ENCODE measurements around the gene PLXNA4. TPM values are rescaled to one million over a fixed set of nuclear protein-coding genes. Genes with fewer than 3 reads are reported as not detected.
"Not testable (repeated sequence)": the region's sequence is repeated elsewhere in the genome, so short reads cannot be mapped to it uniquely, and the experiment has no call there.

The PLXNA4 gene
- total and polyA plus RNA-seq, 4 donors: 0.04 to 1.1 (median 0.41) TPM

- TF ChIP-seq GABPA (IDR thresholded peaks at IDR 0.05 in 1 of 2, conservative IDR thresholded peaks at IDR 0.05 in 1 of 2) (no peak), YY1 (IDR thresholded peaks at IDR 0.05) (no peak), SP1 (IDR thresholded peaks at IDR 0.05) (no peak), RAD21 (IDR thresholded peaks at IDR 0.05) (no peak), FOXA2 (IDR thresholded peaks at IDR 0.05) (no peak), EGR1 (IDR thresholded peaks at IDR 0.05; ENCODE audit: low read depth in 2 of 2) (no peak)
- TF ChIP-seq, protein P1, sequence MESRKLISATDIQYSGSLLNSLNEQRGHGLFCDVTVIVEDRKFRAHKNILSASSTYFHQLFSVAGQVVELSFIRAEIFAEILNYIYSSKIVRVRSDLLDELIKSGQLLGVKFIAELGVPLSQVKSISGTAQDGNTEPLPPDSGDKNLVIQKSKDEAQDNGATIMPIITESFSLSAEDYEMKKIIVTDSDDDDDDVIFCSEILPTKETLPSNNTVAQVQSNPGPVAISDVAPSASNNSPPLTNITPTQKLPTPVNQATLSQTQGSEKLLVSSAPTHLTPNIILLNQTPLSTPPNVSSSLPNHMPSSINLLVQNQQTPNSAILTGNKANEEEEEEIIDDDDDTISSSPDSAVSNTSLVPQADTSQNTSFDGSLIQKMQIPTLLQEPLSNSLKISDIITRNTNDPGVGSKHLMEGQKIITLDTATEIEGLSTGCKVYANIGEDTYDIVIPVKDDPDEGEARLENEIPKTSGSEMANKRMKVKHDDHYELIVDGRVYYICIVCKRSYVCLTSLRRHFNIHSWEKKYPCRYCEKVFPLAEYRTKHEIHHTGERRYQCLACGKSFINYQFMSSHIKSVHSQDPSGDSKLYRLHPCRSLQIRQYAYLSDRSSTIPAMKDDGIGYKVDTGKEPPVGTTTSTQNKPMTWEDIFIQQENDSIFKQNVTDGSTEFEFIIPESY (IDR thresholded peaks at IDR 0.05): no peak
These were observed 406.5 kb downstream of the PLXNA4 start (continued) for GRCh38 chr7:132169730-132170129.

GRCh38 chr7:132168239-132168638 is 408.0 kb downstream of the PLXNA4 start:
- no peak overlapping the region for H3K27ac ChIP-seq (ENCODE audit: low read depth in 1 of 2, low read length in 2 of 2)
- no peaks in the 10 kb centered on the region for H3K9me3 ChIP-seq (ENCODE audit: control insufficient read depth in 4 of 4, low read length in 3 of 4)
- H3K36me3 ChIP-seq (ENCODE audit: control insufficient read depth in 4 of 4, insufficient read depth in 3 of 4, low read depth in 1 of 4, low read length in 3 of 4): no peaks in the 10 kb centered on the region
- H3K27me3 ChIP-seq (ENCODE audit: control insufficient read depth in 4 of 4, insufficient read depth in 4 of 4, low read length in 3 of 4): no peaks in the 10 kb centered on the region
- WGBS: 88% methylated on average over 17 of the region's 17 CpGs
- no peaks in the 10 kb centered on the region for H3K4me1 ChIP-seq (ENCODE audit: control insufficient read depth in 4 of 4, insufficient read depth in 4 of 4, low read length in 3 of 4)
- DNase-seq (ENCODE audit: low spot score): no peak
- no peak overlapping the region for H3K9ac ChIP-seq (ENCODE audit: low read depth in 1 of 2, low read length in 2 of 2)
- TF ChIP-seq CTCF (IDR thresholded peaks at IDR 0.05; ENCODE audit: low read depth, low read length, missing input control) (no peak), MAX (IDR thresholded peaks at IDR 0.05) (no peak), RXRA (IDR thresholded peaks at IDR 0.05) (no peak), FOXA1 (IDR thresholded peaks at IDR 0.05) (no peak), EGR1 (IDR thresholded peaks at IDR 0.05; ENCODE audit: low read depth in 2 of 2) (no peak), HNF4A (conservative IDR thresholded peaks at IDR 0.05) (no peak), HNF4G (IDR thresholded peaks at IDR 0.05) (no peak), GABPA (IDR thresholded peaks at IDR 0.05 in 1 of 2, conservative IDR thresholded peaks at IDR 0.05 in 1 of 2) (no peak), TAF1 (conservative IDR thresholded peaks at IDR 0.05) (no peak), YY1 (IDR thresholded peaks at IDR 0.05) (no peak), JUND (IDR thresholded peaks at IDR 0.05) (no peak)
- TF ChIP-seq, protein P2, sequence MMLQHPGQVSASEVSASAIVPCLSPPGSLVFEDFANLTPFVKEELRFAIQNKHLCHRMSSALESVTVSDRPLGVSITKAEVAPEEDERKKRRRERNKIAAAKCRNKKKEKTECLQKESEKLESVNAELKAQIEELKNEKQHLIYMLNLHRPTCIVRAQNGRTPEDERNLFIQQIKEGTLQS (IDR thresholded peaks at IDR 0.05): no peak
- TF ChIP-seq, protein P1 (IDR thresholded peaks at IDR 0.05): no peak
- no peak overlapping the region for H3K4me3 ChIP-seq (ENCODE audit: low read depth in 1 of 3, low read length in 3 of 3)

- not testable (repeated sequence) for H3K4me3 ChIP-seq (ENCODE audit: low read depth in 1 of 3, low read length in 3 of 3); H3K9me3 ChIP-seq (ENCODE audit: control insufficient read depth in 4 of 4, low read length in 3 of 4); H3K9ac ChIP-seq (ENCODE audit: low read depth in 1 of 2, low read length in 2 of 2); H3K4me1 ChIP-seq (ENCODE audit: control insufficient read depth in 4 of 4, insufficient read depth in 4 of 4, low read length in 3 of 4); H3K27ac ChIP-seq (ENCODE audit: low read depth in 1 of 2, low read length in 2 of 2); H3K27me3 ChIP-seq (ENCODE audit: control insufficient read depth in 4 of 4, insufficient read depth in 4 of 4, low read length in 3 of 4); DNase-seq (ENCODE audit: low spot score); H3K36me3 ChIP-seq (ENCODE audit: control insufficient read depth in 4 of 4, insufficient read depth in 3 of 4, low read depth in 1 of 4, low read length in 3 of 4)
- WGBS: 89% methylated on average over 7 of the region's 7 CpGs
These were observed 410.6 kb downstream of the PLXNA4 start for GRCh38 chr7:132165695-132166094.
